HCT116 (cell line): ENCODE measurements around the gene TUB. TPM values are rescaled to one million over a fixed set of nuclear protein-coding genes. Genes with fewer than 3 reads are reported as not detected.

Experiments
- ATAC-seq: fragments of 200-7000 bp; cut with Tn5 transposase; 2 replicates; pipeline ENCODE4 v1.9.1; 2020; ENCODE audit warnings: mild to moderate bottlenecking, moderate library complexity
- BruUV-seq: library from RNA; stranded (reverse); fragments of 400-500 nt; replicated peaks from 2 replicates; lab custom pipeline; 2021; lab: Mats Ljungman, UMichigan
- CTCF ChIA-PET: fragments of 300-600 bp; sonication (Branson Sonifier 250); formaldehyde crosslinking; loops from one replicate; lab custom pipeline; 2021; ENCODE audit warnings: antibody characterized with exemption; lab: Charles Lee
- POLR2A ChIA-PET: fragments of 300-600, 350-600 bp; sonication (Branson Sonifier 250); formaldehyde crosslinking; loops from one replicate; lab custom pipeline; 2021; ENCODE audit warnings: antibody characterized with exemption; lab: Charles Lee
- RAD21 ChIA-PET, 2 experiments: fragments of 300-600 bp; sonication (Branson Sonifier 250); formaldehyde crosslinking; loops; one replicate each; lab custom pipeline; 2023; ENCODE audit warnings: low total read pairs in 2 of 2; ENCODE audit not compliant: uncharacterized antibody in 2 of 2, unreplicated experiment in 2 of 2, low non-redundant PET in 1 of 2; lab: Charles Lee
- DNase-seq: peaks from one replicate; pipeline ENCODE4 v3.0.0-alpha.2; 2010; ENCODE audit warnings: low read depth, low spot score
- H2AFZ ChIP-seq: fragments of 200-600 bp; shearing (Covaris generic), sonication (generic); 2 replicates; pipeline ENCODE4 v1.6.1; 2017; ENCODE audit warnings: low read depth, mixed run types, mixed read lengths, antibody characterized with exemption, low read length; ENCODE audit not compliant: poor library complexity, severe bottlenecking
- H3K27ac ChIP-seq: 2 replicates; pipeline ENCODE4 v1.5.1; 2012; ENCODE audit warnings: low read depth, low read length
- H3K27me3 ChIP-seq: fragments of 200-600 bp; sonication (generic); 2 replicates; pipeline ENCODE4 v1.6.1; 2016; ENCODE audit warnings: mixed run types, low read length, mixed read lengths; ENCODE audit not compliant: insufficient read depth
- H3K36me3 ChIP-seq, 2 experiments: fragments of 200-500 bp in 1 of 2; fragments of 200-600 bp in 1 of 2; sonication (Bioruptor generic) in 1 of 2; sonication (generic) in 1 of 2; 2 replicates each; pipeline versions ENCODE4 v1.5.1 to v1.6.1; 2014 to 2016; ENCODE audit warnings: low read length in 2 of 2, inconsistent platforms in 1 of 2, mixed read lengths in 1 of 2, mixed run types in 1 of 2; ENCODE audit not compliant: insufficient read depth in 2 of 2, control insufficient read depth in 1 of 2
- H3K4me1 ChIP-seq, 2 experiments: fragments of 200-600 bp in 1 of 2; sonication (generic) in 1 of 2; 2 replicates each; pipeline versions ENCODE4 v1.5.1 to v1.6.1; 2012 to 2017; ENCODE audit warnings: low read length in 2 of 2, inconsistent platforms in 1 of 2, mild to moderate bottlenecking in 1 of 2, mixed read lengths in 1 of 2, mixed run types in 1 of 2, moderate library complexity in 1 of 2; ENCODE audit not compliant: insufficient read depth in 2 of 2, control insufficient read depth in 1 of 2
- H3K4me2 ChIP-seq: fragments of 200-600 bp; sonication (generic); 2 replicates; pipeline ENCODE4 v1.6.1; 2017; ENCODE audit warnings: mixed run types, low read length, mixed read lengths
- H3K4me3 ChIP-seq, 2 experiments: fragments of 200-600 bp in 1 of 2; sonication (generic) in 1 of 2; replicated peaks in 1 of 2; 2 replicates each; pipeline ENCODE4 v1.5.1; 2011 to 2016; ENCODE audit warnings: low read length in 2 of 2, control low read depth in 1 of 2, low read depth in 1 of 2, mild to moderate bottlenecking in 1 of 2, mixed read lengths in 1 of 2, mixed run types in 1 of 2
- H3K79me2 ChIP-seq: fragments of 200-600 bp; sonication (generic); 2 replicates; pipeline ENCODE4 v1.6.1; 2017; ENCODE audit warnings: mild to moderate bottlenecking, mixed run types, low read length, moderate library complexity, mixed read lengths; ENCODE audit not compliant: insufficient read depth
- H3K9ac ChIP-seq: fragments of 200-600 bp; sonication (generic); 2 replicates; pipeline ENCODE4 v1.6.1; 2016; ENCODE audit warnings: low read length, mixed read lengths
- H3K9me2 ChIP-seq: fragments of 200-600 bp; sonication (generic), shearing (Covaris generic); 2 replicates; pipeline ENCODE4 v1.6.1; 2017; ENCODE audit warnings: mixed run types, mild to moderate bottlenecking, moderate library complexity; ENCODE audit not compliant: insufficient read depth
- H3K9me3 ChIP-seq, 2 experiments: fragments of 200-500 bp in 1 of 2; fragments of 200-600 bp in 1 of 2; sonication (Bioruptor generic) in 1 of 2; sonication (generic) in 1 of 2; 2 replicates each; pipeline ENCODE4 v1.6.1; 2014 to 2017; ENCODE audit warnings: low read length in 2 of 2, mixed read lengths in 2 of 2, inconsistent platforms in 1 of 2, low read depth in 1 of 2, mild to moderate bottlenecking in 1 of 2, mixed run types in 1 of 2, moderate library complexity in 1 of 2; ENCODE audit not compliant: control insufficient read depth in 1 of 2, insufficient read depth in 1 of 2
- H4K20me1 ChIP-seq: fragments of 200-600 bp; sonication (generic), shearing (Covaris generic); 2 replicates; pipeline ENCODE4 v1.6.1; 2017; ENCODE audit warnings: mixed run types, mild to moderate bottlenecking, moderate library complexity; ENCODE audit not compliant: insufficient read depth
- ATF3 ChIP-seq: IDR thresholded peaks from 2 replicates; pipeline ENCODE4 v1.6.1; 2012
- CBX3 ChIP-seq: IDR thresholded peaks from 2 replicates; pipeline ENCODE4 v1.6.1; 2012; ENCODE audit warnings: low read depth
- CEBPB ChIP-seq: IDR thresholded peaks from 2 replicates; pipeline ENCODE4 v1.6.1; 2012; ENCODE audit warnings: low read depth
- CTCF ChIP-seq, 3 experiments: fragments of 200-600 bp in 1 of 3; sonication (generic) in 1 of 3; IDR thresholded peaks in 2 of 3; conservative IDR thresholded peaks in 1 of 3; 2 replicates each; pipeline ENCODE4 v1.5.1; 2012 to 2017; ENCODE audit warnings: low read depth in 2 of 3, low read length in 2 of 3, antibody characterized with exemption in 1 of 3, borderline replicate concordance in 1 of 3, control low read depth in 1 of 3, mild to moderate bottlenecking in 1 of 3, mixed read lengths in 1 of 3, mixed run types in 1 of 3, moderate library complexity in 1 of 3; ENCODE audit not compliant: insufficient read depth in 1 of 3
- ELF1 ChIP-seq: IDR thresholded peaks from 2 replicates; pipeline ENCODE4 v1.6.1; 2012; ENCODE audit warnings: low read depth, borderline replicate concordance
- EZH2 ChIP-seq: fragments of 200-600 bp; sonication (generic); IDR thresholded peaks from 2 replicates; pipeline ENCODE4 v1.6.1; 2017; ENCODE audit warnings: antibody characterized with exemption, mixed run types
- EZH2phosphoT487 ChIP-seq: fragments of 200-600 bp; IDR thresholded peaks from 2 replicates; pipeline ENCODE4 v1.6.1; 2018; ENCODE audit warnings: antibody characterized with exemption, borderline replicate concordance
- JUND ChIP-seq: IDR thresholded peaks from 2 replicates; pipeline ENCODE4 v1.6.1; 2012
- MAX ChIP-seq: IDR thresholded peaks from 2 replicates; pipeline ENCODE4 v1.6.1; 2012
- POLR2A ChIP-seq: IDR thresholded peaks from 2 replicates; pipeline ENCODE4 v1.7.0; 2011; ENCODE audit warnings: borderline replicate concordance; ENCODE audit not compliant: insufficient read depth, insufficient read length; ENCODE audit errors: extremely low read depth
- POLR2AphosphoS5 ChIP-seq: IDR thresholded peaks from 2 replicates; pipeline ENCODE4 v1.6.1; 2011; ENCODE audit warnings: mild to moderate bottlenecking, low read depth, low read length, moderate library complexity
- RAD21 ChIP-seq: IDR thresholded peaks from 2 replicates; pipeline ENCODE4 v1.6.1; 2012; ENCODE audit warnings: low read depth, mild to moderate bottlenecking
- SIN3A ChIP-seq: IDR thresholded peaks from 2 replicates; pipeline ENCODE4 v1.6.1; 2012; ENCODE audit warnings: low read depth
- SP1 ChIP-seq: IDR thresholded peaks from 2 replicates; pipeline ENCODE4 v1.6.1; 2012; ENCODE audit warnings: low read depth
- SRF ChIP-seq: IDR thresholded peaks from 2 replicates; pipeline ENCODE4 v1.6.1; 2012; ENCODE audit warnings: low read depth
- TCF7L2 ChIP-seq: IDR thresholded peaks from 2 replicates; pipeline ENCODE4 v1.7.0; 2011; ENCODE audit warnings: borderline replicate concordance, inconsistent platforms; ENCODE audit not compliant: insufficient read depth, insufficient read length; ENCODE audit errors: extremely low read depth
- ZFX ChIP-seq: fragments of 450-650 bp; IDR thresholded peaks from 2 replicates; pipeline ENCODE4 v1.6.1; 2017
- ZNF274 ChIP-seq: fragments of 200-500 bp; sonication (Bioruptor generic); IDR thresholded peaks from 2 replicates; pipeline ENCODE4 v1.6.1; 2014; ENCODE audit warnings: mild to moderate bottlenecking, low read depth, low read length, inconsistent platforms
- intact Hi-C: fragments of 100-400 bp; cut with micrococcal nuclease; formaldehyde crosslinking; loops from 2 replicates; pipeline ENCODE4 v1.10.0; 2022
- total RNA-seq: library from RNA; stranded (reverse); gene quantifications from one replicate; pipeline ENCODE4 v1.2.1, GENCODE V29; 2021; ENCODE audit not compliant: unreplicated experiment

TUB gene
- total RNA-seq, 1 experiment from 2014 or later, result 0.02 TPM

GRCh38 chr11:8105666-8106065, 24.7 kb downstream of the TUB start (continued):
- TF ChIP-seq ATF3 (no peak), SRF (no peak), ZNF274 (no peak), RAD21 (no peak), CTCF (IDR thresholded peaks at IDR 0.05 in 2 of 3, conservative IDR thresholded peaks at IDR 0.05 in 1 of 3; ENCODE audit: borderline replicate concordance in 1 of 3, insufficient read depth in 1 of 3, low read depth in 2 of 3, low read length in 2 of 3) (no peak), POLR2AphosphoS5 (no peak), JUND (no peak), CEBPB (no peak), EZH2phosphoT487 (no peak), ELF1 (no peak)

- Histone ChIP-seq H3K4me2 (no peak overlapping the region), H3K9ac (no peak overlapping the region), H3K79me2 (no peaks in the 10 kb centered on the region), H3K27ac (no peak overlapping the region), H3K4me1 (no peaks in the 10 kb centered on the region), H3K9me2 (no peaks in the 10 kb centered on the region), H3K27me3 (peaks cover 18% of the 10 kb centered on the region), H4K20me1 (no peaks in the 10 kb centered on the region), H3K9me3 (no peaks in the 10 kb centered on the region), H2AFZ (no peak overlapping the region), H3K36me3 (no peaks in the 10 kb centered on the region), H3K4me3 (no peak overlapping the region)
- POLR2A ChIA-PET, result no interaction called here
- BruUV-seq, result no TSS peak
- RAD21 ChIA-PET, result no interaction called here
- no peak for ATAC-seq
- CTCF ChIA-PET, result no interaction called here
- intact Hi-C loops, result no loop called here
- DNase-seq, result no peak
- TF ChIP-seq MAX (no peak), ATF3 (no peak), EZH2 (no peak), POLR2A (no peak), ZFX (no peak), EZH2phosphoT487 (no peak), CEBPB (no peak), TCF7L2 (no peak), SIN3A (no peak), SRF (no peak), SP1 (no peak), RAD21 (no peak), ZNF274 (no peak), CBX3 (no peak), POLR2AphosphoS5 (no peak), CTCF (IDR thresholded peaks at IDR 0.05 in 2 of 3, conservative IDR thresholded peaks at IDR 0.05 in 1 of 3; ENCODE audit: borderline replicate concordance in 1 of 3, insufficient read depth in 1 of 3, low read depth in 2 of 3, low read length in 2 of 3) (no peak)
Observed at GRCh38 chr11:8106679-8107078, 25.7 kb downstream of the TUB start.
